SK-N-SH treated with all-trans-retinoic acid at 6 μM for 48 hours (cell line): ENCODE results near the gene VSTM4.

ENCODE experiments used
- ARNTL ChIP-seq: fragments of 450-650 bp; formaldehyde crosslinking; IDR thresholded peaks from 2 replicates; pipeline ENCODE4 v1.5.0; 2020; ENCODE audit warnings: low read depth, mild to moderate bottlenecking, moderate library complexity, borderline replicate concordance
- CSDC2 ChIP-seq: fragments of 250-450 bp; sonication (Bioruptor Pico); IDR thresholded peaks from 2 replicates; pipeline ENCODE4 v1.5.0; 2020; ENCODE audit warnings: mild to moderate bottlenecking, moderate library complexity
- ESRRG ChIP-seq: fragments of 250-450 bp; sonication (Bioruptor Pico); IDR thresholded peaks from 2 replicates; pipeline ENCODE4 v1.6.1; 2021; ENCODE audit warnings: mild to moderate bottlenecking
- PATZ1 ChIP-seq: fragments of 250-450 bp; sonication (Bioruptor Pico); IDR thresholded peaks from 2 replicates; pipeline ENCODE4 v1.8.0; 2020; ENCODE audit warnings: mild to moderate bottlenecking, moderate library complexity, borderline replicate concordance
- PPARA ChIP-seq: fragments of 250-450 bp; sonication (Bioruptor Pico); IDR thresholded peaks from 2 replicates; pipeline ENCODE4 v1.5.0; 2020; ENCODE audit warnings: mild to moderate bottlenecking, borderline replicate concordance
- RARB ChIP-seq: fragments of 250-450 bp; sonication (Bioruptor Pico); IDR thresholded peaks from 2 replicates; pipeline ENCODE4 v1.8.0; 2021; ENCODE audit warnings: mild to moderate bottlenecking, moderate library complexity
- TSHZ2 ChIP-seq: fragments of 250-450 bp; sonication (Bioruptor Pico); IDR thresholded peaks from 2 replicates; pipeline ENCODE4 v1.5.0; 2020; ENCODE audit warnings: mild to moderate bottlenecking, moderate library complexity
- ZFP30 ChIP-seq: fragments of 450-650 bp; formaldehyde crosslinking; IDR thresholded peaks from 2 replicates; pipeline ENCODE4 v1.5.0; 2022; ENCODE audit warnings: mild to moderate bottlenecking, moderate library complexity
- ZNF70 ChIP-seq: fragments of 450-650 bp; formaldehyde crosslinking; IDR thresholded peaks from 2 replicates; pipeline ENCODE4 v1.5.0; 2020; ENCODE audit warnings: mild to moderate bottlenecking, moderate library complexity
- TF ChIP-seq, protein P1 (sequence below): fragments of 250-450 bp; sonication (Bioruptor Pico); IDR thresholded peaks from 2 replicates; pipeline ENCODE4 v1.5.1; 2020; ENCODE audit warnings: low read depth, mild to moderate bottlenecking, moderate library complexity

GRCh38 chr10:49151025-49151445 lies 35.7 kb upstream of the VSTM4 start:
- no peak for TF ChIP-seq ESRRG (CRISPR knock-in tag)
- no peak for TF ChIP-seq PATZ1 (CRISPR knock-in tag)
- TF ChIP-seq RARB: no peak
- TF ChIP-seq ZNF70: no peak; the same call in 1 of the 2 replicates
- TF ChIP-seq ARNTL (CRISPR knock-in tag): no peak
- no peak for TF ChIP-seq TSHZ2 (CRISPR knock-in tag)
- TF ChIP-seq, protein P1, sequence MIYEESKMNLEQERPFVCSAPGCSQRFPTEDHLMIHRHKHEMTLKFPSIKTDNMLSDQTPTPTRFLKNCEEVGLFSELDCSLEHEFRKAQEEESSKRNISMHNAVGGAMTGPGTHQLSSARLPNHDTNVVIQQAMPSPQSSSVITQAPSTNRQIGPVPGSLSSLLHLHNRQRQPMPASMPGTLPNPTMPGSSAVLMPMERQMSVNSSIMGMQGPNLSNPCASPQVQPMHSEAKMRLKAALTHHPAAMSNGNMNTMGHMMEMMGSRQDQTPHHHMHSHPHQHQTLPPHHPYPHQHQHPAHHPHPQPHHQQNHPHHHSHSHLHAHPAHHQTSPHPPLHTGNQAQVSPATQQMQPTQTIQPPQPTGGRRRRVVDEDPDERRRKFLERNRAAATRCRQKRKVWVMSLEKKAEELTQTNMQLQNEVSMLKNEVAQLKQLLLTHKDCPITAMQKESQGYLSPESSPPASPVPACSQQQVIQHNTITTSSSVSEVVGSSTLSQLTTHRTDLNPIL (CRISPR knock-in tag): no peak
- TF ChIP-seq ZFP30 (CRISPR knock-in tag): no peak
- TF ChIP-seq CSDC2 (CRISPR knock-in tag): no peak
- no peak for TF ChIP-seq PPARA (CRISPR knock-in tag)
